DOHH2 (cell line): ENCODE measurements around the gene SLC9B2.

ENCODE experiments used
- H3F3A ChIP-seq: fragments of 200-600 bp; sonication (generic), shearing (Covaris generic); 2 replicates; pipeline ENCODE4 v1.6.0; 2016; ENCODE audit warnings: antibody characterized with exemption, mild to moderate bottlenecking; ENCODE audit not compliant: control insufficient read depth, insufficient read depth
- H3K27ac ChIP-seq: fragments of 200-600 bp; sonication (generic); 2 replicates; pipeline ENCODE4 v1.5.1; 2014; ENCODE audit warnings: low read depth, mild to moderate bottlenecking, low read length, moderate library complexity
- H3K27me3 ChIP-seq: fragments of 200-600 bp; sonication (generic); 2 replicates; pipeline ENCODE4 v1.6.1; 2014; ENCODE audit warnings: mild to moderate bottlenecking, low read length, mixed read lengths; ENCODE audit not compliant: control insufficient read depth
- H3K36me3 ChIP-seq: fragments of 200-600 bp; sonication (generic); 2 replicates; pipeline ENCODE4 v1.6.1; 2014; ENCODE audit warnings: mild to moderate bottlenecking, low read length, moderate library complexity, mixed read lengths; ENCODE audit not compliant: control insufficient read depth
- H3K4me1 ChIP-seq: fragments of 200-600 bp; sonication (generic); 2 replicates; pipeline ENCODE4 v1.6.1; 2014; ENCODE audit warnings: mild to moderate bottlenecking, low read length, mixed read lengths; ENCODE audit not compliant: control insufficient read depth
- H3K4me2 ChIP-seq: fragments of 200-600 bp; sonication (generic); 2 replicates; pipeline ENCODE4 v1.6.0; 2014; ENCODE audit warnings: mild to moderate bottlenecking, low read length, moderate library complexity
- H3K4me3 ChIP-seq: fragments of 200-600 bp; sonication (generic); 2 replicates; pipeline ENCODE4 v1.5.1; 2014; ENCODE audit warnings: mild to moderate bottlenecking, low read length, mixed read lengths
- H3K79me2 ChIP-seq: fragments of 200-600 bp; sonication (generic); 2 replicates; pipeline ENCODE4 v1.6.1; 2014; ENCODE audit warnings: mild to moderate bottlenecking, low read length, mixed read lengths; ENCODE audit not compliant: control insufficient read depth
- H3K9me2 ChIP-seq: fragments of 200-600 bp; sonication (generic); replicated peaks from 2 replicates; pipeline ENCODE4 v1.6.1; 2014; ENCODE audit warnings: mild to moderate bottlenecking, low read length, mixed read lengths; ENCODE audit not compliant: control insufficient read depth
- H3K9me3 ChIP-seq: fragments of 200-600 bp; sonication (generic); 2 replicates; pipeline ENCODE4 v1.6.1; 2014; ENCODE audit warnings: antibody characterized with exemption, low read length, mixed read lengths; ENCODE audit not compliant: control insufficient read depth, insufficient read depth
- H4K20me1 ChIP-seq: fragments of 200-600 bp; sonication (generic); 2 replicates; pipeline ENCODE4 v1.6.0; 2014; ENCODE audit warnings: low read depth, mild to moderate bottlenecking, antibody characterized with exemption, low read length, moderate library complexity; ENCODE audit not compliant: control insufficient read depth, insufficient read depth
- EZH2phosphoT487 ChIP-seq: fragments of 200-600 bp; sonication (generic); IDR thresholded peaks from 2 replicates; pipeline ENCODE4 v1.6.1; 2017; ENCODE audit warnings: borderline replicate concordance, mild to moderate bottlenecking, antibody characterized with exemption, low read length, moderate library complexity, mixed read lengths
- TF ChIP-seq, protein P1 (sequence below): fragments of 200-600 bp; sonication (generic); IDR thresholded peaks from one replicate; pipeline ENCODE4 v1.5.1; 2014; ENCODE audit warnings: antibody characterized with exemption, mild to moderate bottlenecking, low read depth, low read length; ENCODE audit not compliant: poor library complexity, severe bottlenecking

SLC9B2 gene

DNA sequence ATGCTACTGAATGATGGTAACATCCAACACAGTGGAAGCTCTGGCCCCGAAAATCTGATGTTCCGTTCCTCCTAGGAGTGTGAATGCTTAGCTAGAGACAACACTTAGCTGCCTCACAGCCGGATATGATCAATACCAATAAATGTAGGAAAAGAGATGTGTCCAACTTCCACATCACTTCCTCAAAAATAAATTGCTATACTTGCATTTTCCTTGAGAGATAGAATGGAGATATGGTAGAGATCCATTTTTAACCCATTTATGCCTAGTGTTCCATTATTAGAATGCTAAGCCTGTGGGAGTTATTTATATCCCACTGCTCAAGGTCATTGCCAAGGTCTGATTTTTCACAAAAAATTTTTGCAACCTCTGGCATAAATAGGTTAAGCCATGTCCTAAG lies 51.6 kb downstream of the SLC9B2 start:
- Histone ChIP-seq H3F3A (0 out of 2 replicates have a peak, but pooled peaks cover 4% of the 10 kb centered on the region), H3K79me2 (no peaks in the 10 kb centered on the region), H3K4me3 (no peak overlapping the region), H3K27me3 (no peaks in the 10 kb centered on the region), H4K20me1 (no peaks in the 10 kb centered on the region), H3K9me2 (no peaks in the 10 kb centered on the region), H3K4me2 (no peak overlapping the region), H3K4me1 (peaks cover 4% of the 10 kb centered on the region), H3K27ac (no peak overlapping the region), H3K9me3 (no peaks in the 10 kb centered on the region), H3K36me3 (peaks cover 13% of the 10 kb centered on the region)
- no peak for TF ChIP-seq EZH2phosphoT487
- TF ChIP-seq, protein P1, sequence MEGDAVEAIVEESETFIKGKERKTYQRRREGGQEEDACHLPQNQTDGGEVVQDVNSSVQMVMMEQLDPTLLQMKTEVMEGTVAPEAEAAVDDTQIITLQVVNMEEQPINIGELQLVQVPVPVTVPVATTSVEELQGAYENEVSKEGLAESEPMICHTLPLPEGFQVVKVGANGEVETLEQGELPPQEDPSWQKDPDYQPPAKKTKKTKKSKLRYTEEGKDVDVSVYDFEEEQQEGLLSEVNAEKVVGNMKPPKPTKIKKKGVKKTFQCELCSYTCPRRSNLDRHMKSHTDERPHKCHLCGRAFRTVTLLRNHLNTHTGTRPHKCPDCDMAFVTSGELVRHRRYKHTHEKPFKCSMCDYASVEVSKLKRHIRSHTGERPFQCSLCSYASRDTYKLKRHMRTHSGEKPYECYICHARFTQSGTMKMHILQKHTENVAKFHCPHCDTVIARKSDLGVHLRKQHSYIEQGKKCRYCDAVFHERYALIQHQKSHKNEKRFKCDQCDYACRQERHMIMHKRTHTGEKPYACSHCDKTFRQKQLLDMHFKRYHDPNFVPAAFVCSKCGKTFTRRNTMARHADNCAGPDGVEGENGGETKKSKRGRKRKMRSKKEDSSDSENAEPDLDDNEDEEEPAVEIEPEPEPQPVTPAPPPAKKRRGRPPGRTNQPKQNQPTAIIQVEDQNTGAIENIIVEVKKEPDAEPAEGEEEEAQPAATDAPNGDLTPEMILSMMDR, result no peak

DNA sequence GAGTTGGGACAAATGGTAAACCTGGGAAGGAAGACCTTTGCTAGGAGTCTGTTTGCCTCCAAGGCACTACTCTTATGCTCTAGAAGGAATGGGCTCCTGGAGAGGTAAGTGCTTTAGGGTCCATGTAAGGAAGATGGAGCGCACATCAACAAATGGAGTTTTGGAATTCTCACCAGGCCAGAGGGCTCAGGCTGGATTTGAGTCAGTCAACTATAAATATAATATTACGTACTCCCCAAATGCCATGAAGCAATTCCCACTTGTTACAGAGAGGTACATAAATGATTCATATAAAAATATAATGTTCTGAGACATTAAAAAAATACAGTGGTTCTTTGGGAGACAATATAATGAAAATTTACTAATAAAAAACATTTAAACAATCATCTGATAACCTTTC lies 55.4 kb downstream of the SLC9B2 start:
- Histone ChIP-seq H3K4me1 (peaks cover 25% of the 10 kb centered on the region), H3K4me3 (no peak overlapping the region), H4K20me1 (no peaks in the 10 kb centered on the region), H3K9me3 (peaks cover 8% of the 10 kb centered on the region; the same call in 1 of the 2 replicates), H3K9me2 (no peaks in the 10 kb centered on the region), H3K27ac (no peak overlapping the region), H3K4me2 (no peak overlapping the region), H3K27me3 (no peaks in the 10 kb centered on the region), H3K79me2 (peaks cover 7% of the 10 kb centered on the region), H3K36me3 (peaks cover 11% of the 10 kb centered on the region), H3F3A (0 out of 2 replicates have a peak, but pooled peaks cover 4% of the 10 kb centered on the region)
- TF ChIP-seq EZH2phosphoT487, result no peak
- TF ChIP-seq, protein P1, result no peak

DNA sequence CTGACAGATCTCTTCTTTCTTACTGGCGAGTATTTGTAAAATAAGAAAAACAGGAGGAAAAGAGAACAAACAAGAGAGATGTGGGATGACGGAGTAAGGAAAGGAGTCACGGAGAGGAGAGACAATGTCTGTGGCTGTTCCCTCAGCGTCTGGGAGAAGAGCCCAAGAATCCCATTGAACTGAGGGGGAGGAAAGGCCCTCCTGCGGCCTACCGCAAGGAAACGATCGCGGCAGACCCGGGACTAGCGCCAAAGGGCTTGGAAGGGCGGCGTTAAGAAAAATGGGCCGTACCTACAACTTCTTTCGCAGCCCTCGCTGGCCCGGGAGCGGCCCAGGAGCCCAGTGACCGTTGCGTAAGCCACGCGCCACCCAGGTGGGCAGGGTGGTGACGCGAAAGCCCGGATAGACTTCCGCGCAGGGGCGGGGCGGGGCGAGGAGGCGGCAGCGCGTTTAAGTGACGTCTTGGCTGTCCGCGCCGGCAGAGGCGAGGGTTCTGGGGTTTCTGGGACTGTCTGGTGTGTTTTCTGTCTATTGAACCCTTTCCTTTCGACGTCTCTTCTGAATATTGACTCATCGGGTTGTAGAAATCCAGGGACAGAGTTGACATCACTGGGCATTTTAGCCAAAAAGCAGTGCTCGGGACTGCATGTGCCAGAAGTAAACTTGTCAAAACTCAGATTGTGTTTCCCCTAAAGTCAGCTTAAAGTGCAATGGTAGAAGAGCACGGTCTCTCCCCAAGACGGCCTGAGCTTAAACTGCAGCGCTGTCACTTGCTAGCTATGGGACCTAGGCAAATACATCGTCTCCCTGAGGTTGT lies 57.0 kb downstream of the SLC9B2 start, which contains the start of gene SLC9B1:
Gene SLC9B1, minus strand, starts transcription at position 398 of the 817 bp plus-strand sequence. CDS start 27,994 bp downstream, outside the sequence.
- H3F3A ChIP-seq, result 0 out of 2 replicates have a peak, but pooled peaks cover 4% of the 10 kb centered on the region
- H3K4me3 ChIP-seq, result peak within 1 kb of the TSS; percentile 92
- TF ChIP-seq, protein P1, result no peak
- TF ChIP-seq EZH2phosphoT487, result no peak
- H3K4me2 ChIP-seq, result peak within 1 kb of the TSS; percentile 84
- H3K9me3 ChIP-seq, result peaks cover 8% of the 10 kb centered on the region; the same call in 1 of the 2 replicates
- H3K27me3 ChIP-seq, result no peaks in the 10 kb centered on the region
- H4K20me1 ChIP-seq, result no peaks in the 10 kb centered on the region
- H3K79me2 ChIP-seq, result peaks cover 7% of the 10 kb centered on the region
- H3K27ac ChIP-seq, result peak within 1 kb of the TSS; percentile 52
- no peaks in the 10 kb centered on the region for H3K9me2 ChIP-seq
- peaks cover 25% of the 10 kb centered on the region for H3K4me1 ChIP-seq
- H3K36me3 ChIP-seq, result peaks cover 8% of the 10 kb centered on the region; the same call in 1 of the 2 replicates
